Measurements from ENCODE around the gene FGF14.

DNA sequence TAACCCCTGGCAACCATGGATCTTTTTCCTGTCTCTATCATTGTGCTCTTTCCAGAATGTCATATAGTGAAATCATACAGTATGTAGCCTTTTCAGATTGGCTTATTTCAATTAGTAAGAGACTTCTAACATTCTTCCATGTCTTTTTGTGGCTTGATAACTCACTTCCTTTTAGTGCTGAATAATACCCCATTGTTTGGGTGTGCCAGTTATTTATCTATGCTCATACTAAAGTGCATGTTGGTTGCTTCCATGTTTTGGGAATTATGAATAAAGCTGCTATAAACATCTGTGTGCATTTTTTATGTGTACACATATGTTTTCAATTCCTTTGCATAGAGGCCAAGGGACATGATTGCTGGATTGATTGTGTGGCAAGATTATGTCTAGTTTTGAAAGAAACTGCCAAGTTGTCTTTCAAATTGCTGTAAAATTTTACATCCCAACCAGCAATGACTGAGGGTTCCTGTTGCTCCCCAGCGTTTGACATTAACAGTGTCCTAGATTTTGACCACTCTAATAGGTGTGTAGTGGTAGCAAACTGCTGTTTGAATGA, 590.5 kb downstream of the FGF14 start:
- TF ChIP-seq, protein P1, sequence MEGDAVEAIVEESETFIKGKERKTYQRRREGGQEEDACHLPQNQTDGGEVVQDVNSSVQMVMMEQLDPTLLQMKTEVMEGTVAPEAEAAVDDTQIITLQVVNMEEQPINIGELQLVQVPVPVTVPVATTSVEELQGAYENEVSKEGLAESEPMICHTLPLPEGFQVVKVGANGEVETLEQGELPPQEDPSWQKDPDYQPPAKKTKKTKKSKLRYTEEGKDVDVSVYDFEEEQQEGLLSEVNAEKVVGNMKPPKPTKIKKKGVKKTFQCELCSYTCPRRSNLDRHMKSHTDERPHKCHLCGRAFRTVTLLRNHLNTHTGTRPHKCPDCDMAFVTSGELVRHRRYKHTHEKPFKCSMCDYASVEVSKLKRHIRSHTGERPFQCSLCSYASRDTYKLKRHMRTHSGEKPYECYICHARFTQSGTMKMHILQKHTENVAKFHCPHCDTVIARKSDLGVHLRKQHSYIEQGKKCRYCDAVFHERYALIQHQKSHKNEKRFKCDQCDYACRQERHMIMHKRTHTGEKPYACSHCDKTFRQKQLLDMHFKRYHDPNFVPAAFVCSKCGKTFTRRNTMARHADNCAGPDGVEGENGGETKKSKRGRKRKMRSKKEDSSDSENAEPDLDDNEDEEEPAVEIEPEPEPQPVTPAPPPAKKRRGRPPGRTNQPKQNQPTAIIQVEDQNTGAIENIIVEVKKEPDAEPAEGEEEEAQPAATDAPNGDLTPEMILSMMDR (IDR thresholded peaks at IDR 0.05): no peak
- TF ChIP-seq POLR2A (IDR thresholded peaks at IDR 0.05): no peak
